HL-60/S4 treated with retinoic acid at 250 ng/mL for 4 days and 3 days (cell line): ENCODE measurements around the gene ZNF764.
"Not testable (repeated sequence)": the region's sequence is repeated elsewhere in the genome, so short reads cannot be mapped to it uniquely, and the experiment has no call there.

ENCODE experiments used
- in situ Hi-C: fragments of 300-500 bp; cut with MboI; formaldehyde crosslinking; loops from 2 replicates; pipeline ENCODE4 v1.7.0; 2022; ENCODE audit warnings: low sequenced_read_pairs

The ZNF764 gene

GRCh38 chr16:30557957-30558788 lies at the start of gene ZNF764:
Gene ZNF764, minus strand, starts transcription at chr16:30558374. Its CDS starts 192 bp downstream, at chr16:30558182.
- in situ Hi-C loops: no loop called here

GRCh38 chr16:30606004-30606403 lies 47.8 kb upstream of the ZNF764 start:
- in situ Hi-C loops: loop anchor here (10.0 kb wide), 1 partner anchor 171 kb away; the partner anchor contains the start of gene DCTPP1

- in situ Hi-C loops: loop anchor here (10.0 kb wide), 1 partner anchor 170 kb away; the partner anchor contains the start of gene DCTPP1
Observed at GRCh38 chr16:30605158-30605557, 47.0 kb upstream of the ZNF764 start.

GRCh38 chr16:30604316-30604947 lies 46.3 kb upstream of the ZNF764 start:
- in situ Hi-C loops: loop anchor here (10.0 kb wide), 1 partner anchor 170 kb away; the partner anchor contains the start of gene DCTPP1

GRCh38 chr16:30603945-30604315 lies 45.8 kb upstream of the ZNF764 start:
- in situ Hi-C loops: loop anchor here (10.0 kb wide), 1 partner anchor 169 kb away; the partner anchor contains the start of gene DCTPP1

GRCh38 chr16:30602616-30603277 lies 44.6 kb upstream of the ZNF764 start:
- in situ Hi-C loops: loop anchor here (10.0 kb wide), 1 partner anchor 168 kb away; the partner anchor contains the start of gene DCTPP1

GRCh38 chr16:30601966-30602365 lies 43.8 kb upstream of the ZNF764 start:
- in situ Hi-C loops: loop anchor here (10.0 kb wide), 1 partner anchor 167 kb away; the partner anchor contains the start of gene DCTPP1

- in situ Hi-C loops: loop anchor here (10.0 kb wide), 1 partner anchor 166 kb away; the partner anchor contains the start of gene DCTPP1
Observed at GRCh38 chr16:30600929-30601328, 42.8 kb upstream of the ZNF764 start.

GRCh38 chr16:30600215-30600614 lies 42.0 kb upstream of the ZNF764 start:
- in situ Hi-C loops: loop anchor here (10.0 kb wide), 1 partner anchor 165 kb away; the partner anchor contains the start of gene DCTPP1

GRCh38 chr16:30592871-30593270 lies 34.7 kb upstream of the ZNF764 start:
- in situ Hi-C loops: no loop called here

GRCh38 chr16:30590869-30591268 lies 32.7 kb upstream of the ZNF764 start:
- in situ Hi-C loops: not testable (repeated sequence)

GRCh38 chr16:30589582-30589981 lies 31.4 kb upstream of the ZNF764 start:
- in situ Hi-C loops: not testable (repeated sequence)

- in situ Hi-C loops: no loop called here
Observed at GRCh38 chr16:30588651-30589050, 30.5 kb upstream of the ZNF764 start.

- in situ Hi-C loops: no loop called here
Observed at GRCh38 chr16:30585400-30586191, 27.4 kb upstream of the ZNF764 start, which contains the start of gene ZNF785. Gene ZNF785, minus strand, starts transcription at chr16:30585697. Its CDS starts 86 bp downstream, at chr16:30585611.

- in situ Hi-C loops: no loop called here
Observed at GRCh38 chr16:30585022-30585399, 26.8 kb upstream of the ZNF764 start.

GRCh38 chr16:30582611-30583340 lies 24.6 kb upstream of the ZNF764 start:
- in situ Hi-C loops: no loop called here

- in situ Hi-C loops: no loop called here
Observed at GRCh38 chr16:30581457-30581856, 23.3 kb upstream of the ZNF764 start.

GRCh38 chr16:30574678-30575077 lies 16.5 kb upstream of the ZNF764 start:
- in situ Hi-C loops: no loop called here
